Measurements from ENCODE around the gene CFAP210. TPM values are rescaled to one million over a fixed set of nuclear protein-coding genes. Genes with fewer than 3 reads are reported as not detected.
A peak's percentile ranks its signal among the peaks of the same experiment; 100 is the strongest.

CFAP210 gene
- total and polyA plus RNA-seq, 9 of the 15 experiments (the other 6 are each of a cell fraction or from before 2014, with no cell fraction given): 0.75 to 3.6 (median 1.3) TPM

GRCh38 chr2:169664978-169665930 is 29.0 kb downstream of the CFAP210 start (continued):
- TF ChIP-seq ZNF511 (CRISPR knock-in tag; IDR thresholded peaks at IDR 0.05) (no peak), ELK3 (CRISPR knock-in tag; IDR thresholded peaks at IDR 0.05) (no peak), ADNP (tag; IDR thresholded peaks at IDR 0.05) (peak; percentile 84), FOS (IDR thresholded peaks at IDR 0.05; ENCODE audit: extremely low read depth, insufficient read length) (no peak), ZMIZ1 (IDR thresholded peaks at IDR 0.05; ENCODE audit: low read depth in 2 of 2, low read length in 2 of 2) (peak in 1 of 2 experiments; percentile 82; a peak in 1 of 4 replicates), AFF1 (IDR thresholded peaks at IDR 0.05; ENCODE audit: low read depth in 1 of 2, partially characterized antibody in 2 of 2) (peak; percentile 16 to 29), FOXJ2 (tag; IDR thresholded peaks at IDR 0.05) (no peak)
